ENCODE data around the gene OXSR1. TPM values are rescaled to one million over a fixed set of nuclear protein-coding genes. Genes with fewer than 3 reads are reported as not detected.
"Not testable (repeated sequence)": the region's sequence is repeated elsewhere in the genome, so short reads cannot be mapped to it uniquely, and the experiment has no call there.

OXSR1 gene
- total RNA-seq, 1 donor from 2014 or later: 32.7 TPM

DNA sequence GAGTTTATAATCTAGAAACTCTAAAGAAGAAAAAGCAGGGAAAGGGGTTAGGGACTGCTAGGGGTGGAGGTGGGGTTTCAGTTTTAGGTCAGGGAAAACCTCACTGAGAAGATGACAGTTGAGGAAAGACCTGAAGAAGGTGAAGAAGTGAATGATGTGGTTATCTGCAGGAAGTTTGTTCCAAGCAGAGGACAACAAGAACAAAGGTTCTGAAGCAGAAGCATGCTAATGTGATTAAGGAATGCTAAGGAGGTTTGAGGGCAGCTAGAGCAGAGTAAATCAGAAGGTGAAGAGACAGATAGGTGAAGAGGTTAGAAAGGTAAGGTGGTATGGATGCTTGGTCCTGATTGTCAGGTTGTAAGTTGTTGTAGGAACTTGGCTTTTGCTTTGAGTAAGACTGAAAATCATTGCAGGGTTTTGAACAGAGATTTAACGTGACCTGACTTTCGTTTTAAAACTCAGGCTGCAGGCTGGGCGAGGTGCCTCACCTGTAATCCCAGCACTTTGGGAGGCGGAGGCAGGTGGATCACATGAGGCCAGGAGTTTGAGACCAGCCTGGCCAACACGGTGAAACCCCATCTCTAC lies 8.6 kb downstream of the OXSR1 start:
- DNase-seq: no peak
- TF ChIP-seq, protein P1, sequence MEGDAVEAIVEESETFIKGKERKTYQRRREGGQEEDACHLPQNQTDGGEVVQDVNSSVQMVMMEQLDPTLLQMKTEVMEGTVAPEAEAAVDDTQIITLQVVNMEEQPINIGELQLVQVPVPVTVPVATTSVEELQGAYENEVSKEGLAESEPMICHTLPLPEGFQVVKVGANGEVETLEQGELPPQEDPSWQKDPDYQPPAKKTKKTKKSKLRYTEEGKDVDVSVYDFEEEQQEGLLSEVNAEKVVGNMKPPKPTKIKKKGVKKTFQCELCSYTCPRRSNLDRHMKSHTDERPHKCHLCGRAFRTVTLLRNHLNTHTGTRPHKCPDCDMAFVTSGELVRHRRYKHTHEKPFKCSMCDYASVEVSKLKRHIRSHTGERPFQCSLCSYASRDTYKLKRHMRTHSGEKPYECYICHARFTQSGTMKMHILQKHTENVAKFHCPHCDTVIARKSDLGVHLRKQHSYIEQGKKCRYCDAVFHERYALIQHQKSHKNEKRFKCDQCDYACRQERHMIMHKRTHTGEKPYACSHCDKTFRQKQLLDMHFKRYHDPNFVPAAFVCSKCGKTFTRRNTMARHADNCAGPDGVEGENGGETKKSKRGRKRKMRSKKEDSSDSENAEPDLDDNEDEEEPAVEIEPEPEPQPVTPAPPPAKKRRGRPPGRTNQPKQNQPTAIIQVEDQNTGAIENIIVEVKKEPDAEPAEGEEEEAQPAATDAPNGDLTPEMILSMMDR (IDR thresholded peaks at IDR 0.05): no peak
- ATAC-seq: no peak
- no peaks in the 10 kb centered on the region for H3K9me3 ChIP-seq
- H3K27me3 ChIP-seq: no peaks in the 10 kb centered on the region
- H3K4me1 ChIP-seq: peaks cover 6% of the 10 kb centered on the region
- intact Hi-C loops (cut with DNase I): no loop called here
- no peaks in the 10 kb centered on the region for H3K36me3 ChIP-seq
- H3K27ac ChIP-seq: no peak overlapping the region
- no peak overlapping the region for H3K4me3 ChIP-seq

DNA sequence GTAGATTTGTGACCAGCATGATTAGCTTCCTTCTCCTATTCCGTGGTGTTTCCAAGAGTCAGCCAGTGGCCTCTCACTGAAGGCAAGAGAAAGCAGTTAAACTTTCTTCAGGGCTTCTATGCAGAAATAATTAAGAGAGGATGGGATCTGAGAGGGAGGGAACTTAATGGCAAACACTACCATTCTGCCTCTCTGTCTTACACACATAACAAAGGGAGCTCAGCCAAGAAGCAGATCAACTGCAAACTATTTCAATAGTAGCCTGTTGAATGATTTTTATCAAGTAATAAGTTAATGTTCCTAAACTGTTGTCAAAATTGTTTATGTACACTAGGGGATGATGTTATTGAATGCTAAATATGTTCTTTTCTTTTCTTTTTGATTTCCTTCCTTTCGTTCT lies 11.8 kb downstream of the OXSR1 start:
- DNase-seq: no peak

DNA sequence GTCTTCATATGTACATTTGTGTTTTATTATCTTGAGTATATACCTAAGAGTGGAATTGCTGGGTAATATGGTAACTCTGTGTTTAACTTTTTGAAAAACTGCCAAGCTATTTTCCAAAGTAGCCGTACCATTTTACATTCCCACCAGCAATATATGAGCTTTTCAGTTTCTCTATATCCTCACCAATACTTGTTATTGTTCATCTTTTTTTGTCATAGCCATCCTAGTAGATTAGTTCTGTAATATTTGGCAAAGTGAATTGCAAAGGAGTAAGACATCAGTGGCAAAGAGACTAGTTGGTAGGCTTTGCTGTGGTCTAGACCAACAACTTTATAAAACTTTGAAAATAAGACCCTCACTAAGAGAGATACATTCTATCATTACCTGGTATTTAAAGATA lies 21.4 kb downstream of the OXSR1 start:
- no peak for ATAC-seq
- no peaks in the 10 kb centered on the region for H3K9me3 ChIP-seq
- H3K4me3 ChIP-seq: no peak overlapping the region
- no peak for DNase-seq
- H3K27ac ChIP-seq: no peak overlapping the region
- intact Hi-C loops (cut with DNase I): no loop called here
- TF ChIP-seq, protein P1 (IDR thresholded peaks at IDR 0.05): no peak
- H3K27me3 ChIP-seq: no peaks in the 10 kb centered on the region
- H3K36me3 ChIP-seq: peaks cover 27% of the 10 kb centered on the region
- H3K4me1 ChIP-seq: no peaks in the 10 kb centered on the region

More for the DNA sequence above, 11.8 kb downstream of the OXSR1 start:
- TF ChIP-seq, protein P1 (IDR thresholded peaks at IDR 0.05): no peak
- intact Hi-C loops (cut with DNase I): no loop called here
- Histone ChIP-seq H3K9me3 (no peaks in the 10 kb centered on the region), H3K4me3 (no peak overlapping the region), H3K36me3 (no peaks in the 10 kb centered on the region), H3K4me1 (peaks cover 6% of the 10 kb centered on the region), H3K27ac (no peak overlapping the region), H3K27me3 (no peaks in the 10 kb centered on the region)
- ATAC-seq: no peak

DNA sequence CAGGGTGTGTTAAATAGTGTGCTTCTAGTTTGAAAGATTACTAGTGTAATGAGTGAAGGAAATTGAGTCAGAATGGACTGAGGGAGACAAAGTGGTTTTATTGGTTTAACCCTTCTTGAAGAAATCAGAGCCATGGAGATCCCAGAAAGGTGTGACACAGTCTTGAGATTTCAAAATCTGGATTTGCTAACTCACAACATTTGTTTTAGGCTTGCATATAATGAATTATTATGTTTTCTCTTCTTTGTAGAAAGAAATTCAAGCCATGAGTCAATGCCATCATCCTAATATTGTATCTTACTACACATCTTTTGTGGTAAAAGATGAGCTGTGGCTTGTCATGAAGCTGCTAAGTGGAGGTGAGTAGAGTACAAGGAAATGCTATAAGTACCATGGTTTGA lies 25.1 kb downstream of the OXSR1 start:
- Histone ChIP-seq H3K27me3 (no peaks in the 10 kb centered on the region), H3K9me3 (no peaks in the 10 kb centered on the region), H3K4me1 (no peaks in the 10 kb centered on the region), H3K4me3 (no peak overlapping the region), H3K36me3 (peaks cover 31% of the 10 kb centered on the region), H3K27ac (no peak overlapping the region)
- ATAC-seq: no peak
- TF ChIP-seq, protein P1 (IDR thresholded peaks at IDR 0.05): no peak
- intact Hi-C loops (cut with DNase I): no loop called here
- DNase-seq: no peak

DNA sequence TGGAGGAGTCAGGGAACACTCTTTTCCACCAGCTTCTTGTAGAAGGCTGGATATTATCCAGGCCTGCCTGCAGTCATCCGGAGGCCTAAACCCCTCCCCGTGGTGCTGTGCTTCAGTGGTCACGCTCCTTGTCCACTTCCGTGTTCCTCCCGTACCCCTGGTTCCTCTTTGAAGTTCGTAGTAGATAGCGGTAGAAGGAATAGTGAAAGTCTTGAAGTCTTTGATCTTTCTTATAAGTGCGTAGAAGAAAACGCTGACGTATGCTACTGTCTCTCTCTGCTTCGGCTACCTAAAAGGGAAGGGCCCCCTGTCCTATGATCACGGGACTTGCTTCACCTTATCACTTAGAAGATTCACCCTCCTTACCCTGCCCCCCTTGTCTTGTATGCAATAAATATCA lies 37.6 kb downstream of the OXSR1 start:
- intact Hi-C loops (cut with DNase I); H3K27ac ChIP-seq; H3K9me3 ChIP-seq; DNase-seq; ATAC-seq; H3K4me3 ChIP-seq; H3K4me1 ChIP-seq; H3K27me3 ChIP-seq: not testable (repeated sequence)
- H3K36me3 ChIP-seq: peaks cover 22% of the 10 kb centered on the region

DNA sequence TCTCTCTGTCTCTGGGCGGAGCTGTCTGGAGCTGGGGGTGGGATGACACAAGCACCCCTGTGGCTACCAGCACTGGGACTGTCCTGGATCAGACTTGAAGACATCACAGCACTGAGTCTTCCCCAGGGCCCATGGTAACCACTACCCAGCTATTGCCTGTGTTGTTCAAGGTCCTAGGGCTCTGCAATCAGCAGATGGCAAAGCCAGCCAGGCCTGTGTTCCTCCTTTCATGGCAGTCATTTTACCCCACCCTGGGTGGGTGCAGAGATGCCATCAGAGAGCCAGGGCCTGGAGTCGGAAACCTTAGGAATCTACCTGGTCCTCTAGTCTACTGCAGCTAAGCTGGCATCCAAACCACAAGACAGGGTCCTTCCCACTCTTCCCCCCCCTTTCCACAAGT lies 38.4 kb downstream of the OXSR1 start:
- DNase-seq (no peak), ATAC-seq (peak; percentile 14)
- H3K9me3 ChIP-seq: no peaks in the 10 kb centered on the region
- TF ChIP-seq, protein P1 (IDR thresholded peaks at IDR 0.05): no peak
- intact Hi-C loops (cut with DNase I): no loop called here
- H3K36me3 ChIP-seq: peaks cover 20% of the 10 kb centered on the region
- peaks cover 4% of the 10 kb centered on the region for H3K4me1 ChIP-seq
- no peaks in the 10 kb centered on the region for H3K27me3 ChIP-seq
- no peak overlapping the region for H3K4me3 ChIP-seq
- no peak overlapping the region for H3K27ac ChIP-seq
